GM03348 (cell line): ENCODE data around the gene YAF2.
A peak's percentile ranks its signal among the peaks of the same experiment; 100 is the strongest.

Source experiments
- DNase-seq: peaks from one replicate; pipeline ENCODE4 v3.0.0; 2012; ENCODE audit warnings: low spot score

The YAF2 gene, protein sequence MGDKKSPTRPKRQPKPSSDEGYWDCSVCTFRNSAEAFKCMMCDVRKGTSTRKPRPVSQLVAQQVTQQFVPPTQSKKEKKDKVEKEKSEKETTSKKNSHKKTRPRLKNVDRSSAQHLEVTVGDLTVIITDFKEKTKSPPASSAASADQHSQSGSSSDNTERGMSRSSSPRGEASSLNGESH

GRCh38 chr12:42238240-42239140, at the start of gene YAF2:
Gene YAF2 (minus strand): TSS chr12:42238248. CDS start chr12:42238180, 68 bp downstream.
- DNase-seq: peak; percentile 98

DNA sequence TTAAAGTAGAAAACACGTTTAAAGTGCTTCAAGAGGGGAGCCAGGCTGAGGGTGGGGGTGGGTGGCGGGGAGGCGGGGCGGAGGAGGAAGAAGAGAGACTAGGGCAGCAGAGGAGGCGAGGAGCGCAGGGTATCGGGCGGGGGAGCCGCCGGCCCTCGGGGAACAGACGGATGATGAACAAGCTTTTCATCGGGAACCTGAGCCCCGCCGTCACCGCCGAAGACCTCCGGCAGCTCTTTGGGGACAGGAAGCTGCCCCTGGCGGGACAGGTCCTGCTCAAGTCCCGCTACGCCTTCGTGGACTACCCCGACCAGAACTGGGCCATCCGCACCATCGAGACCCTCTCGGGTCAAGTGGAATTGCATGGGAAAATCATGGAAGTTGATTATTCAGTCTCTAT, 48.7 kb upstream of the YAF2 start:
- no peak for DNase-seq

- no peak for DNase-seq
Observed at GRCh38 chr12:42285431-42285830, 47.4 kb upstream of the YAF2 start.

GRCh38 chr12:42284876-42285275, 46.8 kb upstream of the YAF2 start:
- DNase-seq: no peak

DNA sequence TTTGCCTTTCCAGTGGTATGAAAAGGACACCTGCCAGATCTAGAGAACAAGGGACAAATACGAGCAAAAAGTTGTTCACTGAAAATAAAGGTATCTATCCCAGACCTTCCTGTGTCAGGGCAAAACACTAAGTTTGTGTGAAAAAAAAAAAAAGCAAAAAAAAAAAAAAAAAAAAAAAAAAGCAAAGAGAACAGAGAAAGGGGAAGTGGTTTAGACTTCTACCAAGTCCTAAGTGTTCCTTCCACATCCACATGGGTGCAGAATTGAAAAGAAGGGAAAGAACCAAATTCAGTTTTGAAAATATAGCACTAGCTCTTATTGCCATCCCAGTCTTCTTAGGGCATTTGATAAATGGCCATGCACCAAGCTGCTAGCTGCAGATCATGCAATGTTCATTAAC, 46.1 kb upstream of the YAF2 start:
- no peak for DNase-seq

DNA sequence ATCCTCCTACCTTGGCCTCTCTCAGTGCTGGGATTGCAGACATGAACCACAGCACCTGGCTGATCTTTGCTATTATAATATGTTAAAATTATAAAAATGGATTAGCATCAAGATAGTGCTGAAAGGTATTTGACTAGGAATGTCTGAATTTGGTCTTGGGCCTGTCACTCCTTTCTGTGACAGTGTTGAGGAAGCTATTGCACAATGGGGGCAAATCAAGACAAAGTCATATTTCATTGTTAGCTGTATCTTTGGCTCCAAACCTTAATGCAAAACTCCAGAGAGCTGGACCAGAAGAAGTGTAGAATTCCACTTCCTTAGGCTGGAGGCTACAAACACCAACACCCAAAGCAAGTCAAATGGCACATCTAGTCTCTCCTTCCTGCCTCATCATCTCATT, 45.7 kb upstream of the YAF2 start:
- no peak for DNase-seq

GRCh38 chr12:42282294-42282693, 44.2 kb upstream of the YAF2 start:
- no peak for DNase-seq

GRCh38 chr12:42281844-42282243, 43.8 kb upstream of the YAF2 start:
- DNase-seq: no peak

DNA sequence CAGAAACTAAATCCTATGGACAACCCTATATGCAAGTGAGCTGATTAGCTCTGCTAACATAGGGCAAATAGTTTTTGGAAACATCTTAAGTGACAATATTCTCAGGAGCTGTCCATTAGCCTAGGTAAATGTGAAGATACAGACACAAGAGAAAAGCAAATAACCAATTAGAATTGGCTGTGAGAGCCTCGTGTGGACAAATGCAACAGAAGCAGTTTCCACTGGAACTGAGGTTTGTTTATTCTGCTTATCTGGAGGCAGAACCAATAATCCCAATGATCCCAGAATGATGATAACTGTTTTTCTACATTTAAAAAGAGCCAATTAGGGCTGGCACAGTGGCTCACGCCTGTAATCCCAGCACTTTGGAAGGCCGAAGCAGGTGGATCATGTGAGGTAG, 43.2 kb upstream of the YAF2 start:
- no peak for DNase-seq

- DNase-seq: no peak
Observed at GRCh38 chr12:42278128-42278510, 40.1 kb upstream of the YAF2 start.

DNA sequence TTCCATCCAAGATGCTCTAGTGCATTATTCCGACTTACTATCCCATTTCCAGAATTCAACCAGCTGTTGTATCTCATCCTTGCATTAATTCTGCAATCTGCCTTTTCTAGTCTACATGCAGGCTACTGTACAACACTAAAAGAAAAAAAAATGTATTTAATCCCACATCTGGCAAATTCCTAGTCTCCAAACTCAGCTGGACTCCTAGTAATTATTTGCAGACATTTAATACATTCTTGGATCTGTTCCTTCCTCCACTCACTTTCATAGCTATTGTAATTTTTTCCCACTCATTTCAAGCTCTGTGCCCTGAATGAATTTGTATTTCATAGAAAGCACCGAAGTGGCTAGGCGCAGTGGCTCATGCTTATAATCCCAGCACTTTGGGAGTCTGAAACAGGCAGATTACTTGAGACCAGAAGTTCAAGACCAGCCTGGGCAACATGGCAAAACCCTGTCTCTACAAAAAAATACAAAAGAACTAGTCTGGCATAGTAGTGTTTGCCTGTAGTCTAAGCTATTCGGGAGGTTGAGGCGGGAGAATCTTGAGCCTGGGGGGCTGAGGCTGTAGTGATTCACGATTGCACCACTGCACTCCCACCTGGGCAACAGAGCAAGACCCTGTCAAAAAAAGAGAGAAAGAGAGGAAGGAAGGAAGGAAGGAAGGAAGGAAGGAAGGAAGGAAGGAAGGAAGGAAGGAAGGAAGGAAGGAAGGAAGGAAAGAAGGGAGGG, 39.5 kb upstream of the YAF2 start:
- peak; percentile 16 for DNase-seq

- DNase-seq: no peak
Observed at GRCh38 chr12:42275499-42275898, 37.5 kb upstream of the YAF2 start.

- DNase-seq: no peak
Observed at GRCh38 chr12:42273706-42274105, 35.7 kb upstream of the YAF2 start.

DNA sequence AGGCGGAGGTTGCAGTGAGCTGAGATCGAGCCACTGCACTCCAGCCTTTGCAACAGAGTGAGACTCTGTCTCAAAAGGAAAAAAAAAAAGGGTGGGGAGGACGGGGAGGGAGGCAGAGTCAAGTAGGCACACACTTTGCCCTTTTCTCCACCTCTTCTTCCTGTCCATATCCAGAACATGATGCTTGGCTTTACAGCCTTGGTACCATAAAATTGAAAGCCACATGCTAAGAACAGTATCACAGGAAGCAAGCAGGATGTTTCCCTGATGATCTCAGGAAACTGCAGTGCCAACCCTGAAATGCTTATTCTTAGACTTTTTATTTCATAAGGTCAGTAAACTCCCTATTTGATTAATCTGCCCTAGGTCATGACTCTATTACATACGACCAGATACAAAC, 32.5 kb upstream of the YAF2 start:
- no peak for DNase-seq

GRCh38 chr12:42267413-42268190, 29.6 kb upstream of the YAF2 start:
- no peak for DNase-seq

DNA sequence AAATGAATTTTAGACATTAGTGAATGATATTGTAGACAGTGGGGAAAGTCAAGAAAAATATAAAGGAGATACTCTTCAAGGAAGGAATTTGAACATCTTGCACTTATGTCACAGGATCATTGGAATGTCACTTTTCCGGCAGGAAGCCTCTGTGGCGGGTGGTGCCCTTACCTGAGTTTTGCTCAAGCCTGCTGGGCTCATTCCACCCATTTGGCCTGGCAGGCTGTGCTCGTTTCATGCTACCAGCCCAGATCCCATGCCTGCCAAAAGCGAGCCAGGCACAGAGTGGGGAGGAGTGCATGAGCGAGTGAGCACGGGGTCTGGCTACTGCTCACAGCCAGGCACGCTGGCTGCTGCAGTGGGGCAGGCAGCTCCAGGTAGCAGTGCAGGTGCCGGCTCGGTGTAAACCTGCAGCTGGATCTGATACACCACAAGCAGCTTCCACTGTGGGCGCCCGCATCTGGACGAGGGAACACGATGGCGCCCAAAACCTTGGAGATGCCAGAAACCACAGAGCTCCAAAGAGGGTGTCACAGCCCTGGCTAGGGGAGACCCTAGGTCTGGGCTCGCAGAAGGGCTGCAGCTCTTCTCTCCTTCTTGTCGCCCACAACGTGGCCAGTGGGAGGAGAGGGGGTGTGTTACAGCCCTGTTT, 28.7 kb upstream of the YAF2 start:
- DNase-seq: no peak

DNA sequence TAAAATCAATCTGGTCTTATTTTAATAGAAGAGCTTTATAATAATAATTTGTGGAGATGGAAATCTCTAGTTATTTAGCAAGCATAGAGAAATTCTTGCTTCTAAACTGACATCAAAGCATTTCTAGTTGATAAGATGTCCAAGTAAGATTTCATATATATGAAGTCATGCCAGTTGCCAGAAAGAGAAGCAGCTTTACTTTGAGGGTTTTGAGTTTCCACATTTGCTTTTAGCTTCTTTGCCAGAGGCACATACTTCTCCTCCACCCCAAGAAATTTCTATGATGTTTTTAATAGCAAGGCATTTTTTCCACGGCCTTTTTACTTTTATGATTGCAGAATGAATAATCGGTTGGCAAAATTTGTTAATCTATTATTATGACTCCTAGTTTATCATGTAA, 24.2 kb upstream of the YAF2 start:
- no peak for DNase-seq

GRCh38 chr12:42261708-42262107, 23.7 kb upstream of the YAF2 start:
- no peak for DNase-seq

DNA sequence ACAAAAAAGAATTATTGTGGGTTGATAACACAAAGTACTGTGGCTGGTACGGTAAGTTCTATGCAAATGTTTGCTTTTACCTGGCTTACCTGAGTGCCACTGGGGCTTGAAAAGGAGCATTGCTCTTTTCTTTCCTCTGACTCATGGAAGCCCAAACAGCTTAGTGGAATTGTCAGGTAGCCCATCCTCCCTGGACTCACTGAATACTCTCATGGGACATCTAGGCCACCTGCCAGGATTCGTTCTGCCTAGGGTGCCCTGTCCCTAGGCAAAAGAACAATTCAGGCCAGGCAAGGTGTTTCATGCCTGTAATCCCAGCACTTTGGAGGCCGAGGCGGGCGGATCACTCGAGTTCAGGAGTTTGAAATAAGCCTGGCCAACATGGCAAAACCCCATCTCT, 22.5 kb upstream of the YAF2 start:
- no peak for DNase-seq

GRCh38 chr12:42259699-42260098, 21.7 kb upstream of the YAF2 start:
- DNase-seq: no peak

- DNase-seq: no peak
Observed at GRCh38 chr12:42255866-42256261, 17.8 kb upstream of the YAF2 start.
